Activated CD4-positive, CD25-positive, alpha-beta regulatory T cell treated with anti-CD3 and anti-CD28 coated beads, Interleukin-2, amount 50 U/mL, for 16 hours (primary cell): ENCODE results near the gene TJP1.

Source experiments
- DNase-seq: peaks from one replicate; pipeline ENCODE4 v3.0.0-alpha.2; 2020; ENCODE audit warnings: low read depth, low spot score

Gene TJP1

GRCh38 chr15:29822100-29822683 is at the start of gene TJP1:
Gene TJP1, minus strand, starts transcription at chr15:29822468. Its CDS starts 440 bp downstream, at chr15:29822028.
- no peak for DNase-seq

GRCh38 chr15:29871401-29871800 is 49.1 kb upstream of the TJP1 start:
- no peak for DNase-seq

- no peak for DNase-seq
Measured at GRCh38 chr15:29870495-29871151, 48.4 kb upstream of the TJP1 start.

- no peak for DNase-seq
Measured at GRCh38 chr15:29867241-29868000, 45.2 kb upstream of the TJP1 start.

GRCh38 chr15:29866337-29866736 is 44.1 kb upstream of the TJP1 start:
- DNase-seq = no peak

- DNase-seq = no peak
Measured at GRCh38 chr15:29864501-29864900, 42.2 kb upstream of the TJP1 start.

- no peak for DNase-seq
Measured at GRCh38 chr15:29863438-29863837, 41.2 kb upstream of the TJP1 start.

GRCh38 chr15:29862271-29862670 is 40.0 kb upstream of the TJP1 start:
- DNase-seq = no peak

- no peak for DNase-seq
Measured at GRCh38 chr15:29860872-29861271, 38.6 kb upstream of the TJP1 start.

- DNase-seq = no peak
Measured at GRCh38 chr15:29859973-29860715, 37.9 kb upstream of the TJP1 start.

GRCh38 chr15:29859293-29859692 is 37.0 kb upstream of the TJP1 start:
- no peak for DNase-seq

GRCh38 chr15:29857221-29857789 is 35.0 kb upstream of the TJP1 start:
- DNase-seq = no peak

- DNase-seq = no peak
Measured at GRCh38 chr15:29854413-29854812, 32.1 kb upstream of the TJP1 start.

- no peak for DNase-seq
Measured at GRCh38 chr15:29853211-29853987, 31.1 kb upstream of the TJP1 start.

- DNase-seq = no peak
Measured at GRCh38 chr15:29852201-29852600, 29.9 kb upstream of the TJP1 start.

- no peak for DNase-seq
Measured at GRCh38 chr15:29849716-29850115, 27.4 kb upstream of the TJP1 start.

- DNase-seq = no peak
Measured at GRCh38 chr15:29849218-29849617, 26.9 kb upstream of the TJP1 start.

GRCh38 chr15:29844290-29844903 is 22.1 kb upstream of the TJP1 start:
- no peak for DNase-seq

- DNase-seq = no peak
Measured at GRCh38 chr15:29842290-29842689, 20.0 kb upstream of the TJP1 start.

GRCh38 chr15:29840926-29841325 is 18.7 kb upstream of the TJP1 start:
- no peak for DNase-seq

- no peak for DNase-seq
Measured at GRCh38 chr15:29840054-29840453, 17.8 kb upstream of the TJP1 start.
